ENCODE data around the gene PFKL. TPM values are rescaled to one million over a fixed set of nuclear protein-coding genes. Genes with fewer than 3 reads are reported as not detected.

PFKL gene
- total RNA-seq = 163 TPM

DNA sequence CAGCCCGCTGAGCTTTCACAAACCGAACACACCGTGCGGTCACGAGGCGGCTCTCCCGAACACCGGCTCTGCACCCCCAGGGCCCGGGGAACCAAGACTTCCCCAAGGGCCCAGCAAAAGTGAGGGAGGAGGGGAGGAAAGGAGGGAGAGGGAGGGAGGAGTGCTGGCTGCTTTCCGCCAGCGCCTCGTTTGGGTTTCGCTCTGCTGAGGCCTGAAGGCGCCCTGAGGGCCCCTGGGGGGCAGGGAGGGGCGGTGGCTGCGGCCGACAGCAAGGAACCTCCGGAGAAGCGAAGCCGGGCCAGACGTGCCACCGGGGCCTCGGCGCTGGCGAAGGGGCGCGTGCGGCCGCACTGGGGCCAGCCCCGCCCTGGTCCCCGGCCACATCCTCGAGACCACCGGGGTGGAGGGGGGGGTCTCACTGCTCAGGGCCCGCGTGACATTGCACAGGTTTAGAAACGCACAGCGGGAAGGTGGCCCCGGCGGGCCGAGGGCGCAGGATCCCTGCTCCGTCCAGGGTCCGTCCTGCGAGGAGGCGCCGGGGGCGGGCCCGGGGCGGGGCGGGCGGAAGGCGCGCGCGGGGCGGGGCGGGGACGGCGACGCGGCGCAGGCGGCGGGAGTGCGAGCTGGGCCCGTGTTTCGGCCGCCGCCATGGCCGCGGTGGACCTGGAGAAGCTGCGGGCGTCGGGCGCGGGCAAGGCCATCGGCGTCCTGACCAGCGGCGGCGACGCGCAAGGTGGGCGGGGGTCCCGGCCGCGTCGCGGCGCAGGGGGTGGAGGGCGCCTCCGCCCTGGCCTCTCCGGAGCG is at the start of gene PFKL:
Gene PFKL (plus strand): TSS at position 596 of the 804 bp plus-strand sequence. CDS start 53 bp downstream, at position 649.
- peak; percentile 76 for DNase-seq (ENCODE audit: low spot score)

DNA sequence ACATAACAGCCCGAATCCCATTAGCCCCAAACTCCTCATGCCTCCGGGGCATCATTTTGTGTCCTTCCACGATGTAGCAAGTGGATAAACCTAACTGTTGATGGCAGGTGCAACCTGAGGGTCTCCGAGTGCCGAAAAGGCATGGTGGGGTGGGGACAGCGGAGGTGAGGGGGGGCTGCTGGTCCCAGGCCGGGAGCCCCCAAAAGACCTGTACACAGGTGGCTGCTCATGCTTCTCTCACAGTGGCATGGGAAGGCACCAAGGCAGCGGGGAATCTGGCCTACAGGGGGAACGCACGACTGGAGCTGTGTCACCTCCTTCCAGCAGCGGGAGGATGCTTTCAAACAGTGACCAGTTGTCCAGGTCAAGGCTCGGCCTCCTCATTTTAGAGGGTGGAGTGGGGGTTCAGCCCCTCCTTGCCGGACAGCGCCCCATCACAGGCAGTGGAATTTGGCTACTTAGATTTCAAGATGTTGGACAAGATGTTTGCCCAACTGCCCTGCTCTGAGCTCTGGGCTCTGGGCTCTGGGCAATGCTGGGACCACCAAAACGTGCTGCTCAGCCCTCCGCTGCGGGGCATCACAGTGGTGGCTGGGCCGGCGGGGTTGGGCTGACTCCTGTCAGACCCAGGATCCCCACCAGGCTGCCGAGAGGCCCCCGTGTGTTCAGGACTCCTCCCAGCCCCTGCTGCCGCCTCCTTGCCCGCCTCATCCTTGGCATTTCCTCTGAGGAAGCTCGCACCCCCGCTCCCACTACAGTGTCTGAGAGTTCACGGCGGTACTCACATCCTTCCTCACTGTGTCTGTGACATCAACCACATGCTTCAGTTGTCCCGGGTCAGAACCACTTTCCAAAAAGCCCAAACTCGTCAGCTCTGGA is 45.8 kb upstream of the PFKL start:
- DNase-seq (ENCODE audit: low spot score) = peak; percentile 22

DNA sequence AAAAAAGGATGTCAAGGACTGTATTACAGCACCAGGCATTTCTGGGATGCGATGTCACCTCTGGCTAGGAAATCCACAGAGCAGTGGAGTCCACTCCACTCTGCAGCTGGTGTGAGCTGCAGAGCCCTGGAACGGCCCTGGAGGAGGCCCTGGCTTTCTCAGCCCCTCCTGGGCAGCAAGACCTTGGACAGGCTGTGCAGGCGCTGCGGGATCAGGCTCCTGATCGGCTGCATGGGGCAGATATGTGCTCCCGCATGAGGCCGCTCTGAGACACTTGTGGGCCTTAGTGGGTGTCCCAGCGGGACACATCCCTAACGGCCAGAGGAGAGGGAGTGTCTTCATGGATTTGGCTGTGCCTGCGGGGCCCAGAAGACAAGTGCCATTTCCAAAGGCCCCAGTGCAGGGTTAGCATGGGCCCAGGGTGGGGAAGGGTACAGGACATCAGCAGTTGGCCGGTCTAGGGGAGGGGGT is 44.3 kb upstream of the PFKL start:
- no peak for DNase-seq (ENCODE audit: low spot score)

DNA sequence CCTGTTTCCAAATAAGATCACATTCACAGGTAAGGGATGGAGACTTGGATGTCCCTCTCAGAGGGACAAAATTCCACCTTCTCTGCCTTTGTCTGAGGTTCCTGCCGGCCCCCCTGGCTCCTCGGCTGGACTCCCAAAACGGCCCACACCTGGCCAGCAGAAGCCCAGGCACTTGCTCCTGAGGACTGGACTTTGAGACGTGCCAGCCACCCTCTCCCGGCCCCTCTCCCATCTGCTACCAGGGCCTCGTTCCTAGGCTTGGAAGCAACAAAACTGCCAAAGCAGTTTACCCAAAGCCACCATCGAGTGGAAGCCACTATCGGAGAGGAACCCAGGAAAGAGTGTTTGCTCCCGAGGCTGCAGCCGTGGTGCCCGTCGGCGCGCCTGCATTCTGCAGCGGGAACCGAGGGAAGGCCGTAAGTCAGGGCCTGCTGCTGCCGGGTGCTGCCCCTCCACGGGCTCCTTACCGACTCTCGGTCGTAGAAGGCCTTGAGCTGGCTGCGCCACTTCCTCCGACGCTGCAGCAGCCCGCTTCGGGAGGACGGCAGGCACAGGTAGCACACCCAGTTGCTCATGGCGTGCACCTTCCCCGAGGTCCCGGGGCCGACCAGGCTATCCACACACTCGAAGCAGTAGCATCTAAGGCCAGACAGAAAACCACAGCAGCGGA is 41.7 kb upstream of the PFKL start:
- DNase-seq (ENCODE audit: low spot score) = no peak

DNA sequence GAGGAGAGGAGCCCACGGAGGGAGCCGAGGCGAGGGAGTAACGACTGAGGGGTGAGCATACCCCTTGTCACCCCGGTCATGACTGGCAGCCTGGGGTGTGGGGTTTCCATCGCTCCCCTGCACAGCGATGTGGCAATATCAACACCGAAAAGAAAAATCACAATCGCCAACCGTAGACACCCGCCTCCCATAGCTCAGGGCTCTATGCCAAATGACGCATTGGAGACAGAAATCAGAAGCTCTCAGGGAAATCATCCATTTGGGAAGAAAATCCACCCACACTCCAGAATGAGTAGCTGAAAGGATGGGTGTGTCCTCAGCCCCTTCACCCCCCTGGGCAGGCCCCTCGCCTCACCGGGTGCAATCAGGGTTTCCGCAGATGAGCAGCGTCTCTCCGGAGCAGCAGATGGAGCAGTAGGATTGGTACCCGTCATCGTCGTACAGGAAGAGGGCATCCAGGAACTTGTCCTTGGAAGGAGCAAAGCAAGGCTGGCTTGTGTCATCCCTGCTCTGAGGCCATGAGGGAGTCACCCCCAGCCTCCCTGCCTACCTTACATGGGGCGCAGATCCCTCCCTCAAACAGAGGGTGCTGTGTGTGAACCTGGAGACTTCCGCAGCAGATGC is 40.7 kb upstream of the PFKL start:
- no peak for DNase-seq (ENCODE audit: low spot score)

DNA sequence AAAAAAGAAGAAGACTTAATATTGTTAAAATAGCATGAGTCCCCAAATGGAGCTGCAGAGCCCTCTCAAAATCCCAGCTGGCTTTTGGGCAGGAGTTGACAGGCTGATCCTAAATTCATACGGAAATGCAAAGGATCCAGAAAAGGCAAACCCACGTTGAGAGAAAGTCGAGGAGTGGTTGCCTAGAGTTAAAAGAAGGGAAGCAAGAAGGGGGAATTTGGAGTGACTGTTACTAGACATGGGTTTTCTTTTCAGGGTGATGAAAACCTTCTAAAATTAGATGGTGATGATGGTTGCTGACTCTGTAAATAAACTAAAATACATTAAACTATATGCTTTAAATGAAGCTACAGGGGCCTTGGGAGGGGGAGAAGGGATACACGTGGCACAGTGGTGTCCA is 39.8 kb upstream of the PFKL start:
- no peak for DNase-seq (ENCODE audit: low spot score)

DNA sequence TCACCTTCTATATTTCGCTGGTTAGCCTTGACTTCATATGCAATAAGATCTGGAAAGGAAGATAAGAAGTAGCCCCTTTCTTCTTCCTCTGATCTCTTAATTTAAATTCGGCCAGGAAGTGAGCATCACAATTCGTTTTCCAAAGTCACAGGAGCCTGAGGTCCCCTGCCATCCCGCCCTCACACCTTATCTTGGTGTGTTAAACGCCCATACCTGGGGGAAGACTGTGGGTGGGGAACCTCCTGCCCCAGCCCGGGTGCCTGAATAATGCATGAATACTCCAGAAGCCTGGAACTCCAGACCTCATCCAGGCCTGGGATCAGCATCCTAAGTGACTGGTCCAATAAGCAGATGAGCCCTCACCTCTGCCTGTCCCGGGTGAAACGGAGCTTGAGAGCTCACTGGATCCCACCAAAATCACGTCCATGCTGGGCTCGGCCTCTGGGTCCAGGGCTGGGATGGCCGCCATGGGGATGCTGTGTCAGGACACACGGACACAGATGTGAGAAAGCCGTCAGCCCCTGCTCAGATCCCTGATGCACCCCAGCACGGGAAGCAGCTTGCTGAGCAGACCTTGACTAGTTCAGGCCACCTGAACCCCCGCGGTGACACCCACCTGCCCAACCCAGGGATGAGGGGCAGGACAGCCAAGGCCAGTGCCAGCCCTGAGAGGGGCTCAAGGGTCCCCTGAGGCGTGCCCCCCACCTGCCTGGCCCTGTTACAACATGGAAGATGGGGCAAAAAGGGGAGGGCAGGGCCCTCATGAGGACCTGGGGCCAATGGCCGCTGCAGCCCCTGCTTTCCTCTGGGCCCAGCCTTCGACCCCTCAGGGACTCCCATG is 38.8 kb upstream of the PFKL start:
- DNase-seq (ENCODE audit: low spot score) = no peak

DNA sequence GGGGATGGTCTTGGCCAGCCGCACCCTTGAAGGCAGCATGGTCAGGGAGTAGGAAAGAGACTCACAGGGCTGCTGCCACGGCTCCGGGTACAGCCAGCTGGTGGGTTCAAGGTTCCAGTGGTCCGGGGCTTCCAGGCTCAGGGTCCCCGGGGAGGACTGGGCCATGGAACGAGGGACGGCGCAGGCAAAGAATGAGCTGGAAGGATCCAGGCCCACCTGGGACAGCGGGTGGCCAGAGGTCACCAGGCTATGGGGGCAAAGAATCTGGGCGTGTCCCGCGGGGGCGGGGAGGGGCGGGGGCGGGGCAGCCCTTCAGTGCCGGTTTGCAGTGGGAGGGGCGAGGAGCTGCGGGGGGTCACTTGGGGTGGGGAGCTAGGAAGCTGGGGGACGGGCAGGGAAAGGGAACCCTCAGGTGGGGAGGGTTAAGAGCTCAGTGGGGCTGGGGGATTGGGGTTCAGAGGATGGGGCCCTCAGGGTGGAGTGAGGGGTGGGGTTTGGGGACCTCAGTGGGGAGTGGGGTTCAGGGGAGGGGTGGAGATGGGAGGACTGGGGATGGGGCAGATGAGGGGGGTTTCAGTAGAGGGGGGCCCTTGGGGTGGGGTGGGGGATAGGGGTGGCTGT is 38.1 kb upstream of the PFKL start, which contains the start of gene DNMT3L:
Gene DNMT3L (minus strand): TSS at position 223 of the 621 bp plus-strand sequence. CDS start 638 bp downstream, outside the sequence.
- no peak for DNase-seq (ENCODE audit: low spot score)

DNA sequence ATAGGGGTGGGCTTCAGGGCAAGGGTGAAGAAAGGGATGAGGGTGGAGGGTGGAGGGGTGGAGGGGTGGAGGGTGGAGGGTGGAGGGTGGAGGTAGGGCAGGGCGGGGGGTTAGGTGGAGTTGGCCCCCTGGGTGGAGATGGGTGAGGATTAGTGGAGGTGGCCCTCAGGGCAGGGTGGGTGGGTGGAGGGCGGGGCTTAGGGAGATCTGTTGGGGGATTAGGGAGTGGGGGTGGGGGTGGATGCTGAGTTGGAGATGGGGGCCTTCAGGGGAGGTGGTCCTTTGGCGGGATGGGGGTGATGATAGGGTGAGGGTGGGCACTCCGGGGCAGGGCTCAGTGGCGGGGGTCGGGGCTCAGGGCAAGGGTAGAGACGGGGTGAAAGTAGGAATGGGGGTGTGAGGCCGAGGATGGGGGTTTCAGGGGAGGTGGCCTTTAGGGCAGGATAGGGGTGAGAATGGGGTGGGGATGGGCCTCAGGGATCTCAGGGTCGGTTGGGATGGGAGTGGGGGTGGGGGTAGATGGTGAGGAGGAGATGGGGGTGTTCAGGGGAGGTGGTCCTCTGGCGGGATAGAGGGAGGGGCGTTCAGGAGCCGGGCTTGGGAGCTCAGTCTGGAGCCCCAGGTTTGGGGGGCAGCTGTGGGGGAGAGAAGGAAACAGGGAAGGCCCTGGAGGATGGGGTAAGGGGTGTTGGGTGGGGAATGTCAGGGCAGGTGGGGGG is 37.4 kb upstream of the PFKL start:
- no peak for DNase-seq (ENCODE audit: low spot score)

DNA sequence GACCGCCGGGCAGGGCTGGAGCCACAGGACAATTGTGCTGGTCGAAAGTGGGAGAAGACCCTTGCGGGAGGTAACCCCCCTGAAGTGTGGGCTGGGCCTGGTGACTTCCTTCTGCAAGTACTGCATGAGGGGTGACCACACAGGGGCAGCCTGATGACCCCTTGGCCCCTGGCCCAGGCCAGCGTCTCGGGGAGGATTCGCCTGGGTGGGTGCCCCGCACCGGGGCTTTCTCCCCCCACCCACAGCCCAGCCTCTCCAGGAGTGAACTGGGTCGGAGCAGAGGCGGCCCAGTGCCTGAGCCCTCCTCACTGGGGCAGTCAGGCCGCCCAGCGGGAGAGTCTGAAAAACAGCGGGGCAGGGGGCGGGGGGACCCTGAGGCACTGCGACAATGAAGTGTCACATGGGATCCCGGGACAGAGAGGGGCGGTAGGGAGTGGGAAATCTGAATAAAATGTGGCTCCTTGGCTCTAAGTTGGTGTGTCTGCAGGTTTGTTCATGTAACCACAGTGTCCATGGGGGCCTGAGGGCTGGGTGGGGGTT is 36.6 kb upstream of the PFKL start:
- no peak for DNase-seq (ENCODE audit: low spot score)

DNA sequence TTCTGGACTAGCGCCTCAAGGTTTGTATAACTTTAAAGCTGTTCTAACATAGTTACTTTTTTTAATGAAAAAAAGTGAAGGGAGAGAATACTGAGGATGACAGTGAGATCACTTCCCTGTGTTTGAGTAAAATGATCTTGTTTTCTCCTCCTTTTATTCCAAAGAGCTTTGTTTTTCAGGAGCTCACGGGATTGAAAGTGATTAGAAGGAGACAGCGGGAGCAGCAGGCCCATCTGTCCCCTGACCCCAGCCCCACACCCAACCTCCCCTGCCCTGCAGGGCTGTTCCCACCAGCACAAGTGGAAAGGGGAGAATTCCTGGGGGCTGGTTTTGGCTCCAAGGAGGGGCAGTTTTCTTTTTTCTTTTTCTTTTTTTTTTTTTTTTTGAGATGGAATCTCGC is 36.1 kb upstream of the PFKL start:
- no peak for DNase-seq (ENCODE audit: low spot score)

DNA sequence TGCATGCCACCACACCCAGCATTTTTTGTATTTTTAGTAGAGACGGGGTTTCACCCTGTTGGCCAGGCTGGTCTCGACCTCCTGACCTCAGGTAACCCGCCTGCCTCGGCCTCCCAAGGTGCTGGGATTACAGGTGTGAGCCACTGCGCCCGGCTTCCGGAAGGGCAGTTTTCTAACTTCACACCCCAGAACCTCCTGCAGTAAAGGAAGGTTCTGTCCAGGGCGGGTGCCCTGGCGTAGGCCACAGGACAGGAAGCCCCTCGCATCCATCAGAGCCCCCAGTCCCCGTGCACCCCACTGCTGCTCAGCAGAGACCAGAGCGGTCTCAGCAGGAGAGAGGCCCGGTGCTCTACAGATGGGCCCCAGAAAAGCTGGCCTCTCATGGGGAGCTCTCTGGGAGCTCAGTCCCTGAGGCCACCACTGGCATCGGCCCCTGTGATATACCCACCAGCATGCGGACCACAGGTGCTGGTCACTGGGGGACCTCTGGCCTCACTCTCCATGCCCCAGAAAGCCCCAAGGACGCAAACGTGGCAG is 34.1 kb upstream of the PFKL start:
- no peak for DNase-seq (ENCODE audit: low spot score)

DNA sequence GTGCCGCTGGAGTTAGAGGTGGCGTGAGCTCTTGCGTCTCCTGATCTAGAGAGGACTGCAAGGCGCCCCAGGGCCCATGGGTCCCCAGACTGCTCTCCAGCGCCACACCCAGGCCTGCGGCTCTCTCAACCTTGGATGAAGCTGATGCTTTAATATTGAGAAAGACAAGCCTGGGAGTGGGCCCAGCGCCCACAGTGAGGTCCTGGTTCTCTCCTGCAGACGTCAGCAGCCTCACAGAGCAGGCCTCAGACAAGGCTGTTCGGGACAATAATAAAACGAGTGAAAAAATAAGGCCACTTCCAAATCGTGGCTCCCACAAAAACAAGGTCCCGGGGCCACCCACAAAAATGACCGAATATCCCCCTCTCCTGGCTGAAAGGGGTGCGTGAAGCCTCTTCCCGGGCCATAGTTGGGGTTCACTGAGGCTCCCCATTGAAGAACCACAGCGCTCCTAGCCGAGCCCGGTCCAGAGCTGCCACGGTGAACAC is 32.2 kb upstream of the PFKL start:
- DNase-seq (ENCODE audit: low spot score) = no peak

DNA sequence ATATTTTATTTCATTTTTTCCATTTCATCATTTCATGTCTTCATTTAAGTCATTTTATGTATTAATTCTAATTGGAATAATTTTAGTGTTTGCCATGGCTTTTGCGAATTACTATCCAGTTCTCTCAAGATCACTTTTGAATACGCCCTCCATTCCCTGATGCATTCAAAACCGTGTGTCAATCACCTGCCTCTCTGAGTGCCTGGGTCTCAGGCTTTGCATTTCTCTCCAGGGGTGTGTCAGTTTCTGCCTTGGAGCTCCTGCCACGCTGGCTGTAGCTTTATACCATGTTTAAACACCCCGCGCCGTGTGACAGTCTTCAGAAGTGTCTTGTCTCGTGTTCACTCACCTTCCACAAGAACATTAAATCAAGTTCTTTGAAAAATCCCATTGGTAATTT is 30.8 kb upstream of the PFKL start:
- no peak for DNase-seq (ENCODE audit: low spot score)

DNA sequence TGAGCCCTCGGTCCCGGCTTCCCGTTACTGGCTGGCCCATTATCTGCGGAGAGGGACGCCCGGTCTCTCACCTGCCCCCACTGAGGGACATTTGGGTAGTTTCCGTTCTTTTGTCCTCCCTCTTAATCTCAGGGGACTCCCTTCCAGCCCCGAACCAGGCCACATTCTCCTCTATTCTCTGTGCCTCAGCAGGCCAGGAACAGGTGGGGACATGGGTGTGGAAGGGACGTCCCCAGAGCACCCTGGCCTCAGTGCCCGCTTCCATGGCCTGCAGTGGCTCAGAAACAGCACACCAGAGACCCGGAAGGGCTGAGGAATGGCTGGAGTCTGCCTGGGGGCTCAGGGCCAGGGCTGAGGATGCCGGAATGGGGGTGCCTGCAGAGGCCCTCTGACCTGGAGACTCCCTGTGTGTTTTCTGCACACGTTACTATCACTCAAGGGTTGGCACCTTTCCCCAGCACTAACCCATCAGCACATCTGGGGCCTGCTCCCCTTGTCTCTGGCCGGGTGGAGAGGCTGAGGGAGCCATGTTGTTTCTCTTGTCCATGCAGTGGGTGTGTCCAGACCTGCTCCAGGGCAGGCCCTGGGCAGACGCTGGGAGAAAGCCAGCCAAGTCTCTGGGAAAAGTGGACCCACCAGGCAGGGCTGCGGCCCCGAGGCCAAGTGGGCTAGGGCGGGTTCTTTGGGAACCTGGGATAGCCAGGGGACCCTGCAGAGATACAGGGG is 28.1 kb upstream of the PFKL start:
- no peak for DNase-seq (ENCODE audit: low spot score)

DNA sequence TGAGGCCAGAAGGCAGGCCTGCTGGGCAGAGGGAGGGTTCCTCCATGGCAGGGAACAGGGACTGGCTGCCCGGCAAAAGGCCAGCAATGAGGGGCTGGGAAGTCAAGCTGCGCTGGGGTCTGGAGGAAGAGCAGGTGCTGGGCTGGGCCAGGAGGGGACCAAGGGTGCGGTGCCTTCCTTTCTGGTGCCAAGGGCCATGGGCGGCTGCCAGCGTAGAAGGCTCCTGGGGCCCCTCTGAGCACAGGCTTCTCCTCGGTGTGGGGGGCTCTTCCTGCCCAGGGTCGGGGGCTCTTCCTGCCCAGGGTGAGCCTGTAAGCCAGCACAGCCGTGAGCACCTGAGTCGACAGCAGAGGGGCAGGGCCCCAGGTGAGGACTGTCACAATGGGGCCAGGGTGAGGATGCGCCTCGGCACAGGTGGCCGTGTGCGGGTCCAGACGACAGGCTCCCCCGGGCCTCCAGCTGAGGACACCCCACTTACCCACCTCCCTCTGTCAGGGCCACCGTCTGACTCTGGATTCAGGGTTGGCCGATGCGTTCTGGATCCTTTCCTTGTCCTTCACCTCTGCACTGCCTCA is 27.5 kb upstream of the PFKL start:
- DNase-seq (ENCODE audit: low spot score) = no peak

DNA sequence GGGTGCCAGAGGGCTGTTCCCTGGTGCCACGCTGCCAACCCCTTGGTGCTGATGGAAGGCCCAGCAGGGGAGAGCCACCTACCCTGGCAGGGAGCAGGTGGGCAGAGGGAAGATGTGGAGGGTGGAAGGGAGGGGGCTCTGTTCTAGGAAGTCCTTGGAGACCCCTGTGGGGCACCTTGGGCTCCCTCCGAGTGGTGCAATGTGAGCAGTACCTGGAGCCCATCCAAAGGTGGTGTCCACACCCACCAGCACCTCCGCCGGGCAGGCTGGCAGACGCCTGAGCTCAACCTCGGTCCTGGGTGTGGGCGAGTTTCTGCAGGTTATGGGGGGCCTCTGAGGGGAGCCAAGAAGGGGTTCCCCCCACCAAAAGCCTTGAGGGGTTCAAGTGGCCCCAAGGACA is 26.8 kb upstream of the PFKL start:
- no peak for DNase-seq (ENCODE audit: low spot score)

DNA sequence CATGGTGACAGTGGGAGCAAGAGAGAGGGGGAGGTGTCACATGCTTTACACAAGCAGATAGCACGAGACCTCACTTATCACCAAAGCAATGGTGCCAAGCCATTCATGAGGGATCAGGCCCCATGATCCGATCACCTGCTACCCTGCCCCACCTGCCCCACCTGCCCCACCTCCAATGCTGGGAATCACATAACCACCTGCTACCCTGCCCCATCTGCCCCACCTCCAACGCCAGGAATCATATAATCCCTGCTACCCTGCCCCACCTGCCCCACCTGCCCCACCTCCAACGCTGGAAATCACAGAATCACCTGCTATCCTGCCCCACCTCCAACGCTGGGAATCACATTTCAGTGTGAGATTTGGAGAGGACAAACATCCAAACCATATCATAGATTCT is 24.8 kb upstream of the PFKL start:
- no peak for DNase-seq (ENCODE audit: low spot score)
